Measurements from ENCODE around the gene RFX4. TPM values are rescaled to one million over a fixed set of nuclear protein-coding genes. Genes with fewer than 3 reads are reported as not detected.

RFX4 gene
- total RNA-seq, 4 donors from 2014 or later: not detected

- WGBS, 2 donors: 81 to 82% methylated on average over 7 of the region's 7 CpGs
- no peaks in the 10 kb centered on the region for H3K9me3 ChIP-seq
- no peaks in the 10 kb centered on the region for H3K36me3 ChIP-seq
- H3K4me1 ChIP-seq: peaks cover 0 to 10% (median 8%) of the 10 kb centered on the region in 3 donors
- peak overlapping the region in 2 of 4 donors; percentile 33 to 64 for H3K27ac ChIP-seq
- DNase-seq: no peak
- intact Hi-C loops (cut with DNase I): no loop called here
- peaks cover 0 to 4% (median 0%) of the 10 kb centered on the region in 4 donors for H3K27me3 ChIP-seq
- TF ChIP-seq POLR2A (IDR thresholded peaks at IDR 0.05): no peak
- TF ChIP-seq CTCF (IDR thresholded peaks at IDR 0.05): no peak
- H3K4me3 ChIP-seq: no peak overlapping the region
Observed at GRCh38 chr12:106759526-106760183, 176.9 kb downstream of the RFX4 start.

GRCh38 chr12:106760184-106760531, 177.4 kb downstream of the RFX4 start:
- TF ChIP-seq CTCF (IDR thresholded peaks at IDR 0.05): no peak
- TF ChIP-seq POLR2A (IDR thresholded peaks at IDR 0.05): no peak
- H3K4me3 ChIP-seq: no peak overlapping the region
- no peaks in the 10 kb centered on the region for H3K9me3 ChIP-seq
- H3K27me3 ChIP-seq: peaks cover 0 to 9% (median 0%) of the 10 kb centered on the region in 4 donors
- intact Hi-C loops (cut with DNase I): no loop called here
- peak overlapping the region in 2 of 4 donors; percentile 33 to 64 for H3K27ac ChIP-seq
- peaks cover 0 to 10% (median 8%) of the 10 kb centered on the region in 3 donors for H3K4me1 ChIP-seq
- WGBS, 2 donors: 30 to 40% methylated on average over 2 of the region's 2 CpGs
- H3K36me3 ChIP-seq: no peaks in the 10 kb centered on the region
- no peak for DNase-seq

- no peaks in the 10 kb centered on the region for H3K9me3 ChIP-seq
Observed at GRCh38 chr12:106764220-106764619, 181.4 kb downstream of the RFX4 start.

GRCh38 chr12:106764738-106765137, 181.9 kb downstream of the RFX4 start:
- no peak overlapping the region for H3K4me3 ChIP-seq
- no peaks in the 10 kb centered on the region for H3K9me3 ChIP-seq
- H3K4me1 ChIP-seq: peaks cover 0 to 7% (median 5%) of the 10 kb centered on the region in 3 donors
- TF ChIP-seq CTCF (IDR thresholded peaks at IDR 0.05): no peak
- TF ChIP-seq POLR2A (IDR thresholded peaks at IDR 0.05): no peak
- 87 to 96% methylated on average over 3 of the region's 3 CpGs for WGBS, 2 donors
- intact Hi-C loops (cut with DNase I): no loop called here
- H3K27ac ChIP-seq: no peak overlapping the region
- peaks cover 0 to 52% (median 0%) of the 10 kb centered on the region in 4 donors for H3K27me3 ChIP-seq
- no peak for DNase-seq
- H3K36me3 ChIP-seq: no peaks in the 10 kb centered on the region

More at GRCh38 chr12:106764220-106764619, 181.4 kb downstream of the RFX4 start:
- H3K27ac ChIP-seq: no peak overlapping the region
- H3K4me3 ChIP-seq: no peak overlapping the region
- TF ChIP-seq CTCF (IDR thresholded peaks at IDR 0.05) (no peak), POLR2A (IDR thresholded peaks at IDR 0.05) (no peak)
- no peak for DNase-seq
- H3K36me3 ChIP-seq: no peaks in the 10 kb centered on the region
- H3K27me3 ChIP-seq: peaks cover 0 to 47% (median 0%) of the 10 kb centered on the region in 4 donors
- H3K4me1 ChIP-seq: peaks cover 0 to 10% (median 8%) of the 10 kb centered on the region in 3 donors
- intact Hi-C loops (cut with DNase I): no loop called here

GRCh38 chr12:106766393-106766826, 183.6 kb downstream of the RFX4 start:
- H3K4me3 ChIP-seq: no peak overlapping the region
- WGBS, 2 donors: 73 to 75% methylated on average over 2 to 6 of the region's 8 CpGs

More at GRCh38 chr12:106766393-106766826, 183.6 kb downstream of the RFX4 start:
- Histone ChIP-seq H3K4me1 (no peaks in the 10 kb centered on the region), H3K36me3 (no peaks in the 10 kb centered on the region), H3K9me3 (no peaks in the 10 kb centered on the region), H3K27me3 (peaks cover 0 to 56% (median 0%) of the 10 kb centered on the region in 4 donors), H3K27ac (no peak overlapping the region)
- DNase-seq: no peak
- intact Hi-C loops (cut with DNase I): no loop called here
- TF ChIP-seq POLR2A (IDR thresholded peaks at IDR 0.05): no peak

All from esophagus squamous epithelium (tissue), 5 donors.